GM19467 (cell line): ENCODE data around the gene LRGUK.

Experiments used
- ATAC-seq: cut with Tn5 transposase; IDR thresholded peaks from one replicate; pipeline ENCODE4 v1.9.1; 2021; ENCODE audit warnings: mild to moderate bottlenecking, moderate library complexity; ENCODE audit not compliant: unreplicated experiment

LRGUK gene

GRCh38 chr7:134182078-134182477 is 54.9 kb downstream of the LRGUK start:
- ATAC-seq: no peak

GRCh38 chr7:134184767-134185166 is 57.6 kb downstream of the LRGUK start:
- no peak for ATAC-seq

- ATAC-seq: no peak
Observed at GRCh38 chr7:134186027-134186426, 58.9 kb downstream of the LRGUK start.

GRCh38 chr7:134186801-134187200 is 59.7 kb downstream of the LRGUK start:
- ATAC-seq: no peak

- no peak for ATAC-seq
Observed at GRCh38 chr7:134187893-134188292, 60.8 kb downstream of the LRGUK start.

- no peak for ATAC-seq
Observed at GRCh38 chr7:134188311-134188710, 61.2 kb downstream of the LRGUK start.

GRCh38 chr7:134189559-134189958 is 62.4 kb downstream of the LRGUK start:
- ATAC-seq: no peak

GRCh38 chr7:134191876-134192275 is 64.7 kb downstream of the LRGUK start:
- ATAC-seq: no peak

GRCh38 chr7:134193240-134193639 is 66.1 kb downstream of the LRGUK start:
- no peak for ATAC-seq

GRCh38 chr7:134195252-134195651 is 68.1 kb downstream of the LRGUK start:
- ATAC-seq: no peak

- ATAC-seq: no peak
Observed at GRCh38 chr7:134196439-134196838, 69.3 kb downstream of the LRGUK start.

GRCh38 chr7:134197345-134197744 is 70.2 kb downstream of the LRGUK start:
- ATAC-seq: no peak

GRCh38 chr7:134200970-134201369 is 73.8 kb downstream of the LRGUK start:
- no peak for ATAC-seq

GRCh38 chr7:134201569-134202261 is 74.6 kb downstream of the LRGUK start:
- ATAC-seq: no peak

GRCh38 chr7:134203186-134203889 is 76.2 kb downstream of the LRGUK start:
- ATAC-seq: no peak

GRCh38 chr7:134209322-134210015 is 82.3 kb downstream of the LRGUK start:
- ATAC-seq: no peak

GRCh38 chr7:134210227-134210626 is 83.1 kb downstream of the LRGUK start:
- no peak for ATAC-seq

GRCh38 chr7:134210976-134211663 is 84.0 kb downstream of the LRGUK start:
- no peak for ATAC-seq

GRCh38 chr7:134211817-134212216 is 84.7 kb downstream of the LRGUK start:
- no peak for ATAC-seq

GRCh38 chr7:134212576-134213546 is 85.7 kb downstream of the LRGUK start:
- no peak for ATAC-seq
